CD14-positive monocyte (primary cell): ENCODE data around the gene DPP10. TPM values are rescaled to one million over a fixed set of nuclear protein-coding genes. Genes with fewer than 3 reads are reported as not detected.

ENCODE experiments used
- DNase-seq, 3 donors: peaks; one replicate each; pipeline ENCODE4 v3.0.0-alpha.2; 2011 to 2022
- H2AFZ ChIP-seq: 2 replicates; pipeline ENCODE4 v1.6.0; 2012; ENCODE audit warnings: mild to moderate bottlenecking, low read depth, low read length, inconsistent platforms; ENCODE audit not compliant: insufficient read depth, poor library complexity, severe bottlenecking
- H3K27ac ChIP-seq, 2 donors: 1 replicate in 1 of 2; 2 replicates in 1 of 2; pipeline ENCODE4 v1.5.1; 2012 to 2013; ENCODE audit warnings: low read length in 2 of 2, control low read depth in 1 of 2, inconsistent platforms in 1 of 2, low read depth in 1 of 2, mild to moderate bottlenecking in 1 of 2
- H3K27me3 ChIP-seq, 2 donors: one replicate each; pipeline versions ENCODE4 v1.6.0 to v1.6.1; 2011 to 2013; ENCODE audit warnings: low read length in 2 of 2; ENCODE audit not compliant: control insufficient read depth in 2 of 2, insufficient read depth in 2 of 2
- H3K36me3 ChIP-seq, 2 donors: replicated peaks in 1 of 2; 1 replicate in 1 of 2; 2 replicates in 1 of 2; pipeline versions ENCODE4 v1.5.1 to v1.6.1; 2012 to 2013; ENCODE audit warnings: low read length in 2 of 2, control low read depth in 1 of 2, inconsistent platforms in 1 of 2, mild to moderate bottlenecking in 1 of 2; ENCODE audit not compliant: insufficient read depth in 2 of 2, control insufficient read depth in 1 of 2
- H3K4me1 ChIP-seq, 2 donors: 1 replicate in 1 of 2; 2 replicates in 1 of 2; pipeline versions ENCODE4 v1.5.1 to v1.6.1; 2012 to 2013; ENCODE audit warnings: low read length in 2 of 2, control low read depth in 1 of 2, inconsistent platforms in 1 of 2, mild to moderate bottlenecking in 1 of 2, moderate library complexity in 1 of 2; ENCODE audit not compliant: insufficient read depth in 2 of 2, control insufficient read depth in 1 of 2
- H3K4me2 ChIP-seq: replicated peaks from 2 replicates; pipeline ENCODE3; 2012; ENCODE audit warnings: low read length, moderate library complexity, mild to moderate bottlenecking; ENCODE audit not compliant: poor library complexity, severe bottlenecking; ENCODE audit errors: extremely low read depth
- H3K4me3 ChIP-seq, 3 experiments: fragments of 200-600 bp in 1 of 3; sonication (generic) in 1 of 3; replicated peaks in 1 of 3; 1 replicate in 2 of 3; 2 replicates in 1 of 3; pipeline ENCODE4 v1.5.1; 2011 to 2013; ENCODE audit warnings: low read length in 3 of 3, mild to moderate bottlenecking in 3 of 3, control low read depth in 2 of 3, low read depth in 2 of 3, inconsistent platforms in 1 of 3, moderate library complexity in 1 of 3
- H3K79me2 ChIP-seq: 2 replicates; pipeline ENCODE4 v1.6.0; 2012; ENCODE audit warnings: mild to moderate bottlenecking, control low read depth, inconsistent platforms, low read length, moderate library complexity; ENCODE audit not compliant: insufficient read depth
- H3K9ac ChIP-seq: 2 replicates; pipeline ENCODE4 v1.6.0; 2017; ENCODE audit warnings: low read length, mild to moderate bottlenecking; ENCODE audit not compliant: insufficient read depth, poor library complexity, severe bottlenecking
- H3K9me3 ChIP-seq, 2 donors: replicated peaks in 1 of 2; 1 replicate in 1 of 2; 2 replicates in 1 of 2; pipeline versions ENCODE4 v1.5.1 to v1.6.1; 2012 to 2013; ENCODE audit warnings: low read length in 2 of 2, control low read depth in 1 of 2; ENCODE audit not compliant: control insufficient read depth in 1 of 2, insufficient read depth in 1 of 2
- H4K20me1 ChIP-seq: 2 replicates; pipeline ENCODE4 v1.6.0; 2012; ENCODE audit warnings: mild to moderate bottlenecking, low read length, control low read depth, moderate library complexity; ENCODE audit not compliant: insufficient read depth
- H3K27ac Mint-ChIP-seq, 7 donors: one replicate each; pipeline ENCODE4 v1.8.0; 2020; ENCODE audit warnings: mild to moderate bottlenecking in 7 of 7, mixed read lengths in 7 of 7, moderate library complexity in 6 of 7, inconsistent platforms in 2 of 7
- H3K27me3 Mint-ChIP-seq, 3 donors: one replicate each; pipeline ENCODE4 v1.8.0; 2021 to 2022; ENCODE audit warnings: low read depth in 3 of 3, mild to moderate bottlenecking in 3 of 3, mixed read lengths in 3 of 3, moderate library complexity in 3 of 3, inconsistent platforms in 1 of 3
- H3K36me3 Mint-ChIP-seq, 2 donors: one replicate each; pipeline ENCODE4 v1.8.0; 2020; ENCODE audit warnings: mixed read lengths in 2 of 2, inconsistent platforms in 1 of 2, mild to moderate bottlenecking in 1 of 2
- H3K4me1 Mint-ChIP-seq: one replicate; pipeline ENCODE4 v1.8.0; 2020; ENCODE audit warnings: mild to moderate bottlenecking, mixed read lengths
- H3K4me3 Mint-ChIP-seq, 2 donors: one replicate each; pipeline ENCODE4 v1.8.0; 2020; ENCODE audit warnings: mild to moderate bottlenecking in 2 of 2, mixed read lengths in 2 of 2, moderate library complexity in 1 of 2
- H3K9me3 Mint-ChIP-seq, 7 donors: one replicate each; pipeline ENCODE4 v1.8.0; 2020 to 2022; ENCODE audit warnings: mixed read lengths in 7 of 7, mild to moderate bottlenecking in 6 of 7, moderate library complexity in 6 of 7, inconsistent platforms in 2 of 7
- whole genome bisulfite sequencing: methylation state at CpG from one replicate; pipeline ENCODE4 v1.1.5; 2013; ENCODE audit warnings: missing lambda C conversion rate; ENCODE audit not compliant: insufficient coverage; 5-methylcytosine and 5-hydroxymethylcytosine counted together
- intact Hi-C, 2 donors: fragments of 100-400 bp; cut with micrococcal nuclease; formaldehyde crosslinking; loops; one replicate each; pipeline versions ENCODE4 v1.15.0 to v1.15.1; 2023
- polyA plus RNA-seq, 3 donors: library from polyadenylated mRNA; depleted of rRNA in 1 of 3; unstranded in 2 of 3; stranded (reverse) in 1 of 3; fragments of 300-500 nt in 2 of 3; fragments of >200 nt in 1 of 3; fragmentation: Illumina TruSeq in 2 of 3; gene quantifications; 1 replicate in 2 of 3; 2 replicates in 1 of 3; pipeline ENCODE4 v1.2.3, GENCODE V29; 2012 to 2021
- small RNA-seq: library from RNA; depleted of rRNA; stranded (forward); fragments of <200 nt; gene quantifications from one replicate; pipeline ENCODE3, GENCODE V24; 2012; ENCODE audit warnings: low read depth; ENCODE audit not compliant: insufficient read length
- TF ChIP-seq, protein P1 (sequence below): fragments of 200-600 bp; IDR thresholded peaks from one replicate; pipeline ENCODE4 v1.8.0; 2022; ENCODE audit warnings: antibody characterized with exemption, mild to moderate bottlenecking

DPP10 gene
- polyA plus RNA-seq, 3 donors, result not detected

DNA sequence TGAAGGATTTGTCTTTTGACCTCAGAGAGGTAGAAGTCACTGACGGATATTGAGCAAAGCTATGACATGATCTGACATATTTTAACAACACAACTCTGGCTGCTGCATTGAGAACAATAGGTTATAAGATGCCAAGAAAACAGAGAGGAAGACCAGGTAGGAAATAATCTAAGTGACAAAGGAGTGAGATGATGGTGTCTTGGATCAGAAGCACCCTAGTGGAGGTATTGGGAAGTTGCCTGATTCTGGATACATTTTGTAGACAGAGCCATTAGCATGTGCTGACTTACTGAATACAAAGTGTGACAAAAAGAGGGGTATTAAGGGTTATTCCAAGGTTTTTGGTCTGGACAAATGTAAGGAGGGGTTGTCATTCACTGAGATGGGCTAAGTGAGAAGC, 1438.1 kb downstream of the DPP10 start:
- H3K27me3 ChIP-seq, result no peaks in the 10 kb centered on the region
- H3K36me3 Mint-ChIP-seq, result no peaks in the 10 kb centered on the region
- H3K27ac ChIP-seq, result no peak overlapping the region
- no peak overlapping the region for H3K4me3 Mint-ChIP-seq
- H3K4me3 ChIP-seq, result no peak overlapping the region
- peaks cover 4 to 8% of the 10 kb centered on the region in 2 donors for H3K9me3 ChIP-seq
- intact Hi-C loops, result no loop called here
- no peak for DNase-seq
- H3K27me3 Mint-ChIP-seq, result peaks cover 0 to 5% (median 1%) of the 10 kb centered on the region in 3 donors
- no peak overlapping the region for H3K4me2 ChIP-seq
- H3K9ac ChIP-seq, result no peak overlapping the region
- no peaks in the 10 kb centered on the region for H3K79me2 ChIP-seq
- H4K20me1 ChIP-seq, result no peaks in the 10 kb centered on the region
- no peaks in the 10 kb centered on the region for H3K36me3 ChIP-seq
- peaks cover 0 to 9% (median 2%) of the 10 kb centered on the region in 7 donors for H3K9me3 Mint-ChIP-seq
- no CpG with 5 or more reads among the region's 1 CpG for WGBS
- H3K4me1 ChIP-seq, result no peaks in the 10 kb centered on the region
- TF ChIP-seq, protein P1, sequence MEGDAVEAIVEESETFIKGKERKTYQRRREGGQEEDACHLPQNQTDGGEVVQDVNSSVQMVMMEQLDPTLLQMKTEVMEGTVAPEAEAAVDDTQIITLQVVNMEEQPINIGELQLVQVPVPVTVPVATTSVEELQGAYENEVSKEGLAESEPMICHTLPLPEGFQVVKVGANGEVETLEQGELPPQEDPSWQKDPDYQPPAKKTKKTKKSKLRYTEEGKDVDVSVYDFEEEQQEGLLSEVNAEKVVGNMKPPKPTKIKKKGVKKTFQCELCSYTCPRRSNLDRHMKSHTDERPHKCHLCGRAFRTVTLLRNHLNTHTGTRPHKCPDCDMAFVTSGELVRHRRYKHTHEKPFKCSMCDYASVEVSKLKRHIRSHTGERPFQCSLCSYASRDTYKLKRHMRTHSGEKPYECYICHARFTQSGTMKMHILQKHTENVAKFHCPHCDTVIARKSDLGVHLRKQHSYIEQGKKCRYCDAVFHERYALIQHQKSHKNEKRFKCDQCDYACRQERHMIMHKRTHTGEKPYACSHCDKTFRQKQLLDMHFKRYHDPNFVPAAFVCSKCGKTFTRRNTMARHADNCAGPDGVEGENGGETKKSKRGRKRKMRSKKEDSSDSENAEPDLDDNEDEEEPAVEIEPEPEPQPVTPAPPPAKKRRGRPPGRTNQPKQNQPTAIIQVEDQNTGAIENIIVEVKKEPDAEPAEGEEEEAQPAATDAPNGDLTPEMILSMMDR, result no peak
- no peak overlapping the region for H3K27ac Mint-ChIP-seq
- no peaks in the 10 kb centered on the region for H3K4me1 Mint-ChIP-seq
- no peak overlapping the region for H2AFZ ChIP-seq

DNA sequence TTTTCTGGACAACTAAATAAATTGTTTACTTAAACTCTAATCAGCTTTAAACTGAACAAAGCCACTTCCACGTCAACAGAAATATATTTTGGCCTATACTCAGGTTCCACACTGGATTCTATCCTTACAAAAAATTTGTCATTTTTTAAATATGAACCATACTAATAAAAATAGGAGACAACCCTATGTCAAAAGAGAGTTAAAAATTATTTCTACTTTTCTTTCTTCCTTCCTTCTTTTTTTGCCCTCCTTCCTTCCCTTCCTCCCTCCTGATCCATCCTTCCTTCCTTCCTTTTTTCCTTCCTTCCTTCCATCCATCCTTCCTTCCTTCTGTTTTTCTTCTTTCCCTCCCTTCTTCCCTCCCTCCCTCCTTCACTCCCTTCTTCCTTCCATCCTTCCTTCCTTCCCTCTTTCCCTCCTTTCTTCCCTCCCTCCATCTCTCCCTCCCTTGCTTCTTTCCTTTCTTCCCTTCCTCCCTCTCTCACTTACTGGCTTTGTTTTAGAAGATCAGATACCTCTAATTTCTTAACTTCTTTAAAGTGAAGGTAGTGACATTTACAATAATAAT, 1444.9 kb downstream of the DPP10 start:
- no peaks in the 10 kb centered on the region for H3K4me1 Mint-ChIP-seq

More for the DNA sequence above, 1444.9 kb downstream of the DPP10 start:
- no peaks in the 10 kb centered on the region for H3K9me3 ChIP-seq
- H3K4me3 Mint-ChIP-seq, result no peak overlapping the region
- no peaks in the 10 kb centered on the region for H3K79me2 ChIP-seq
- no peak overlapping the region for H3K27ac ChIP-seq
- H3K4me2 ChIP-seq, result no peak overlapping the region
- no CpG with 5 or more reads among the region's 1 CpG for WGBS
- no peak overlapping the region for H3K27ac Mint-ChIP-seq
- no peak overlapping the region for H3K9ac ChIP-seq
- H3K36me3 ChIP-seq, result no peaks in the 10 kb centered on the region
- H3K9me3 Mint-ChIP-seq, result peaks cover 0 to 13% (median 8%) of the 10 kb centered on the region in 7 donors
- TF ChIP-seq, protein P1, result no peak
- peaks cover 0 to 1% (median 0%) of the 10 kb centered on the region in 3 donors for H3K27me3 Mint-ChIP-seq
- no peaks in the 10 kb centered on the region for H3K36me3 Mint-ChIP-seq
- no peak overlapping the region for H3K4me3 ChIP-seq
- H4K20me1 ChIP-seq, result no peaks in the 10 kb centered on the region
- no peak overlapping the region for H2AFZ ChIP-seq
- H3K4me1 ChIP-seq, result no peaks in the 10 kb centered on the region
- DNase-seq, result no peak
- intact Hi-C loops, result no loop called here
- H3K27me3 ChIP-seq, result no peaks in the 10 kb centered on the region

Small RNA genes within 50 kb of the gene (small RNA-seq; reads per million reads assigned to genes)
- not detected for gene RNU2-41P
